SK-N-SH (cell line): ENCODE data around the gene ACOX2. TPM values are rescaled to one million over a fixed set of nuclear protein-coding genes. Genes with fewer than 3 reads are reported as not detected.

ENCODE experiments used
- CTCF ChIA-PET: fragments of 300-600, 350-600 bp; formaldehyde crosslinking; extraction: SDS; loops from one replicate; lab custom pipeline; 2021; lab: Yijun Ruan, JAX
- POLR2A ChIA-PET: fragments of 350-600 bp; sonication (Branson Sonifier 250); formaldehyde crosslinking; extraction: SDS; loops from one replicate; lab custom pipeline; 2020; ENCODE audit warnings: antibody characterized with exemption, inconsistent platforms; lab: Yijun Ruan, JAX
- DNase-seq: peaks from one replicate; pipeline ENCODE4 v3.0.0; 2012
- H2AFZ ChIP-seq: fragments of 200-600 bp; sonication (generic); 2 replicates; pipeline ENCODE4 v1.8.1; 2016; ENCODE audit warnings: antibody characterized with exemption, mild to moderate bottlenecking, low read depth
- H3F3A ChIP-seq: fragments of 200-600 bp; sonication (generic); replicated peaks from 2 replicates; pipeline ENCODE3; 2016; ENCODE audit warnings: antibody characterized with exemption, mild to moderate bottlenecking; ENCODE audit not compliant: insufficient read depth
- H3K27ac ChIP-seq, 2 experiments: fragments of 200-500 bp in 1 of 2; fragments of 200-600 bp in 1 of 2; sonication (Bioruptor generic) in 1 of 2; sonication (generic), shearing (Covaris generic) in 1 of 2; 2 replicates each; pipeline versions ENCODE4 v1.5.1 to v1.6.1; 2014 to 2016; ENCODE audit warnings: low read depth in 2 of 2, inconsistent platforms in 1 of 2, low read length in 1 of 2, mild to moderate bottlenecking in 1 of 2, mixed read lengths in 1 of 2
- H3K27me3 ChIP-seq: fragments of 200-600 bp; sonication (generic), shearing (Covaris generic); 2 replicates; pipeline ENCODE4 v1.6.1; 2016; ENCODE audit warnings: mixed run types; ENCODE audit not compliant: insufficient read depth
- H3K36me3 ChIP-seq, 2 experiments: fragments of 200-500 bp in 1 of 2; fragments of 200-600 bp in 1 of 2; sonication (Bioruptor generic) in 1 of 2; sonication (generic) in 1 of 2; replicated peaks in 1 of 2; 2 replicates each; pipeline versions ENCODE3 to v1.5.1; 2014 to 2016; ENCODE audit warnings: low read length in 1 of 2, mild to moderate bottlenecking in 1 of 2; ENCODE audit not compliant: insufficient read depth in 2 of 2, control insufficient read depth in 1 of 2
- H3K4me1 ChIP-seq, 2 experiments: fragments of 200-500 bp in 1 of 2; fragments of 200-600 bp in 1 of 2; sonication (Bioruptor generic) in 1 of 2; sonication (generic), shearing (Covaris generic) in 1 of 2; 2 replicates each; pipeline versions ENCODE4 v1.5.1 to v1.6.1; 2014 to 2016; ENCODE audit warnings: low read depth in 1 of 2, low read length in 1 of 2, mixed run types in 1 of 2; ENCODE audit not compliant: insufficient read depth in 2 of 2, control insufficient read depth in 1 of 2
- H3K4me2 ChIP-seq: fragments of 200-600 bp; sonication (generic), shearing (Covaris generic); 2 replicates; pipeline ENCODE4 v1.6.1; 2017; ENCODE audit warnings: mixed run types
- H3K4me3 ChIP-seq, 2 experiments: fragments of 200-500 bp in 1 of 2; fragments of 200-600 bp in 1 of 2; sonication (Bioruptor generic) in 1 of 2; sonication (generic), shearing (Covaris generic) in 1 of 2; 2 replicates each; pipeline versions ENCODE4 v1.5.1 to v1.8.1; 2014 to 2016; ENCODE audit warnings: low read depth in 2 of 2, inconsistent platforms in 1 of 2, low read length in 1 of 2, mild to moderate bottlenecking in 1 of 2, mixed read lengths in 1 of 2, moderate library complexity in 1 of 2
- H3K79me2 ChIP-seq: fragments of 200-600 bp; sonication (generic); 2 replicates; pipeline ENCODE4 v1.8.1; 2017; ENCODE audit warnings: mild to moderate bottlenecking; ENCODE audit not compliant: insufficient read depth
- H3K9ac ChIP-seq: fragments of 200-600 bp; sonication (generic); 2 replicates; pipeline ENCODE4 v1.6.1; 2017; ENCODE audit warnings: mixed run types
- H3K9me2 ChIP-seq: fragments of 200-600 bp; sonication (generic); 2 replicates; pipeline ENCODE4 v1.6.1; 2017; ENCODE audit warnings: mixed run types
- H3K9me3 ChIP-seq: fragments of 200-600 bp; sonication (generic); 2 replicates; pipeline ENCODE4 v1.6.1; 2017; ENCODE audit warnings: mixed run types, mild to moderate bottlenecking, moderate library complexity
- H4K20me1 ChIP-seq: fragments of 200-600 bp; sonication (generic); 2 replicates; pipeline ENCODE4 v1.6.1; 2017; ENCODE audit warnings: mild to moderate bottlenecking, mixed run types; ENCODE audit not compliant: insufficient read depth
- CTCF ChIP-seq: fragments of 200-600 bp; sonication (generic); IDR thresholded peaks from 2 replicates; pipeline ENCODE4 v1.6.1; 2017; ENCODE audit warnings: antibody characterized with exemption, mild to moderate bottlenecking, moderate library complexity
- FOXJ3 ChIP-seq: sonication (generic); formaldehyde crosslinking; IDR thresholded peaks from 2 replicates; pipeline ENCODE4 v1.5.1; 2020; ENCODE audit warnings: mild to moderate bottlenecking, missing genetic modification reagents
- FOXM1 ChIP-seq: IDR thresholded peaks from 2 replicates; pipeline ENCODE4 v1.4.0; 2012; ENCODE audit warnings: low read depth, mild to moderate bottlenecking
- GATA2 ChIP-seq: sonication (generic); formaldehyde crosslinking; IDR thresholded peaks from 2 replicates; pipeline ENCODE4 v1.5.0; 2020; ENCODE audit warnings: mild to moderate bottlenecking, missing genetic modification reagents
- MAX ChIP-seq: IDR thresholded peaks from 2 replicates; pipeline ENCODE4 v1.4.0; 2012; ENCODE audit warnings: low read depth
- MXI1 ChIP-seq: IDR thresholded peaks from 2 replicates; pipeline ENCODE4 v1.6.1; 2012; ENCODE audit warnings: mild to moderate bottlenecking, low read depth, low read length, improper control_type of control experiment
- RAD21 ChIP-seq: IDR thresholded peaks from 2 replicates; pipeline ENCODE4 v1.6.1; 2012; ENCODE audit warnings: mild to moderate bottlenecking, low read length
- REST ChIP-seq: IDR thresholded peaks from 2 replicates; pipeline ENCODE4 v1.6.1; 2012; ENCODE audit warnings: mild to moderate bottlenecking, low read depth, low read length, moderate library complexity
- RXRA ChIP-seq: IDR thresholded peaks from 2 replicates; pipeline ENCODE4 v1.4.0; 2012; ENCODE audit warnings: low read depth, mild to moderate bottlenecking, borderline replicate concordance
- TEAD4 ChIP-seq: IDR thresholded peaks from 2 replicates; pipeline ENCODE4 v1.4.0; 2012; ENCODE audit warnings: mild to moderate bottlenecking, borderline replicate concordance; ENCODE audit not compliant: insufficient read depth
- USF1 ChIP-seq: IDR thresholded peaks from 2 replicates; pipeline ENCODE4 v1.4.0; 2012; ENCODE audit warnings: low read depth, borderline replicate concordance
- ZBTB33 ChIP-seq: IDR thresholded peaks from 2 replicates; pipeline ENCODE4 v1.4.0; 2012; ENCODE audit warnings: low read depth, borderline replicate concordance
- WGBS: methylation state at CpG from one replicate; pipeline ENCODE4 v1.1.6; 2017; ENCODE audit warnings: low lambda C conversion rate; 5-methylcytosine and 5-hydroxymethylcytosine counted together
- polyA plus RNA-seq, 3 experiments: library from polyadenylated mRNA; depleted of rRNA; stranded (reverse); fragments of >200 nt; gene quantifications; 2 replicates each; pipeline ENCODE4 v1.2.3, GENCODE V29; 2012

ACOX2 gene
- polyA plus RNA-seq, 1 of the 3 experiments (the other 2 are of a cell fraction) = 9.0 TPM

GRCh38 chr3:58471025-58471887, 65.7 kb downstream of the ACOX2 start (continued):
- no peak for TF ChIP-seq CTCF
- TF ChIP-seq USF1 = no peak
- TF ChIP-seq GATA2 = no peak
- no peak for TF ChIP-seq MXI1
- TF ChIP-seq RXRA = peak; percentile 41; the same call in 1 of the 2 replicates
- no peak for TF ChIP-seq RAD21
- TF ChIP-seq REST = no peak

GRCh38 chr3:58470363-58471024, 66.5 kb downstream of the ACOX2 start:
- ChIA-PET CTCF (interaction anchor here (1.2 to 1.7 kb wide), 3 partner anchors 21 to 160 kb away, joined by 4 to 6 read pairs (median 4); partner anchors contain the start of gene KCTD6), POLR2A (interaction anchor here (0.8 kb wide), 1 partner anchor 20 kb away, joined by 3 read pairs; no protein-coding TSS in a partner anchor)
- Histone ChIP-seq H3K36me3 (no peaks in the 10 kb centered on the region), H3F3A (no peaks in the 10 kb centered on the region), H4K20me1 (no peaks in the 10 kb centered on the region), H3K79me2 (no peaks in the 10 kb centered on the region), H3K9me3 (no peaks in the 10 kb centered on the region), H3K9me2 (no peaks in the 10 kb centered on the region), H3K27me3 (no peaks in the 10 kb centered on the region), H3K4me1 (peaks cover 5 to 11% of the 10 kb centered on the region in 2 experiments; a peak in 3 of 4 replicates), H3K27ac (peak overlapping the region; percentile 42 to 47; a peak in 2 of 4 replicates), H2AFZ (no peak overlapping the region), H3K4me2 (peak overlapping the region; percentile 53; the same call in 1 of the 2 replicates), H3K9ac (no peak overlapping the region), H3K4me3 (no peak overlapping the region)
- WGBS = 96% methylated on average over 9 of the region's 12 CpGs
- DNase-seq = no peak
- TF ChIP-seq CTCF = no peak
- TF ChIP-seq RXRA = no peak
- TF ChIP-seq MAX = no peak
- TF ChIP-seq TEAD4 = no peak
- no peak for TF ChIP-seq RAD21
- TF ChIP-seq FOXM1 = no peak
- TF ChIP-seq MXI1 = no peak
- no peak for TF ChIP-seq ZBTB33
- TF ChIP-seq FOXJ3 (CRISPR knock-in tag) = no peak
